Measurements from ENCODE around the gene DAGLA. TPM values are rescaled to one million over a fixed set of nuclear protein-coding genes. Genes with fewer than 3 reads are reported as not detected.

Gene DAGLA
- total RNA-seq, 4 donors from 2014 or later, result 11.9 to 31.4 (median 17.0) TPM

DNA sequence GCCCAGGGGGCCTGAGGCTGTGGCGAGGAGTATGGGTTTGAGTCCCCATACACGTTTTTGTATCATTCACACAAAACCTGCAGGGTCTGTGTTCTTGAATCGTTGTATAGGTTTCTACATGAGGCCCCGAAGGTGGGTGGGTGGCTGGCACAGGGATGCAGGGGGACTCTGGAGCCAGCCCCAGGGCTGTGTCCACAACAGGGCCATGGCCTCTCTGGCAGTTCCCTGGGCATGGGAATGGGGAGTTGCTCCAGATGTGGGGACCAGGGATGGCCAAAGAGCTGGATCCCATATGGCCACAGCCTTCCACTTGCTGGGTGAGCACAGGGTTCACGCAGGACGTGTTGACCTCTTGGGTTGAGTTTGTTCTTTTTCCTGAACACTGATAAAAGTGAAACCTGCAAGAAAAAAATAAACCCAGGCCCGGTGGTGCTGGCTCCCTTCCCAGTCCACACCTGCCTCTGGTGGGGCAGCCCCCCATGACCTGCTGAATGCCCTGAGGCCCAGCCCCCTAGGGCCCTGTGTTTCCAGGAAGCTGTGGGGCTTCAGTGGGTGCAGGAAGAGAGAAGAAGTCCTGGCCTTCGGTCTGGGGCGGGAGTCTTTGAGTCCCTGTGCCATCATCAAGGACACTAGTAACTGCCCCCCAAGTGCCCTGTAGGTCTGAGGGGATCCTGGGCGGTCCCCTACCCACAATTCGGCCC, 88.3 kb downstream of the DAGLA start:
- 33 to 73% methylated on average over 3 to 11 of the region's 11 CpGs for WGBS, 2 donors (ENCODE audit: low coverage in 1 of 2)
- no peak overlapping the region for H3K27ac ChIP-seq
- peaks cover 0 to 3% (median 0%) of the 10 kb centered on the region in 4 donors for H3K4me1 ChIP-seq
- peak; percentile 27 for DNase-seq
- no peak overlapping the region for H3K4me3 ChIP-seq
- TF ChIP-seq POLR2AphosphoS5 (IDR thresholded peaks at IDR 0.05) (no peak), EP300 (IDR thresholded peaks at IDR 0.05; ENCODE audit: low read depth) (no peak)
- TF ChIP-seq, protein P1, sequence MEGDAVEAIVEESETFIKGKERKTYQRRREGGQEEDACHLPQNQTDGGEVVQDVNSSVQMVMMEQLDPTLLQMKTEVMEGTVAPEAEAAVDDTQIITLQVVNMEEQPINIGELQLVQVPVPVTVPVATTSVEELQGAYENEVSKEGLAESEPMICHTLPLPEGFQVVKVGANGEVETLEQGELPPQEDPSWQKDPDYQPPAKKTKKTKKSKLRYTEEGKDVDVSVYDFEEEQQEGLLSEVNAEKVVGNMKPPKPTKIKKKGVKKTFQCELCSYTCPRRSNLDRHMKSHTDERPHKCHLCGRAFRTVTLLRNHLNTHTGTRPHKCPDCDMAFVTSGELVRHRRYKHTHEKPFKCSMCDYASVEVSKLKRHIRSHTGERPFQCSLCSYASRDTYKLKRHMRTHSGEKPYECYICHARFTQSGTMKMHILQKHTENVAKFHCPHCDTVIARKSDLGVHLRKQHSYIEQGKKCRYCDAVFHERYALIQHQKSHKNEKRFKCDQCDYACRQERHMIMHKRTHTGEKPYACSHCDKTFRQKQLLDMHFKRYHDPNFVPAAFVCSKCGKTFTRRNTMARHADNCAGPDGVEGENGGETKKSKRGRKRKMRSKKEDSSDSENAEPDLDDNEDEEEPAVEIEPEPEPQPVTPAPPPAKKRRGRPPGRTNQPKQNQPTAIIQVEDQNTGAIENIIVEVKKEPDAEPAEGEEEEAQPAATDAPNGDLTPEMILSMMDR (IDR thresholded peaks at IDR 0.05), result no peak
- H3K9me3 ChIP-seq, result no peaks in the 10 kb centered on the region
- intact Hi-C loops (cut with DNase I; ENCODE audit: low total_unique reads) (no loop called here), in situ Hi-C loops (cut with MboI; ENCODE audit: low pct_ligation_motif_present in 1 of 4, low pct_unique_long_range_greater_than_20kb in 1 of 4, low sequenced_read_pairs in 3 of 4) (no loop called here)
- no peaks in the 10 kb centered on the region for H3K36me3 ChIP-seq
- no peaks in the 10 kb centered on the region for H3K27me3 ChIP-seq

DNA sequence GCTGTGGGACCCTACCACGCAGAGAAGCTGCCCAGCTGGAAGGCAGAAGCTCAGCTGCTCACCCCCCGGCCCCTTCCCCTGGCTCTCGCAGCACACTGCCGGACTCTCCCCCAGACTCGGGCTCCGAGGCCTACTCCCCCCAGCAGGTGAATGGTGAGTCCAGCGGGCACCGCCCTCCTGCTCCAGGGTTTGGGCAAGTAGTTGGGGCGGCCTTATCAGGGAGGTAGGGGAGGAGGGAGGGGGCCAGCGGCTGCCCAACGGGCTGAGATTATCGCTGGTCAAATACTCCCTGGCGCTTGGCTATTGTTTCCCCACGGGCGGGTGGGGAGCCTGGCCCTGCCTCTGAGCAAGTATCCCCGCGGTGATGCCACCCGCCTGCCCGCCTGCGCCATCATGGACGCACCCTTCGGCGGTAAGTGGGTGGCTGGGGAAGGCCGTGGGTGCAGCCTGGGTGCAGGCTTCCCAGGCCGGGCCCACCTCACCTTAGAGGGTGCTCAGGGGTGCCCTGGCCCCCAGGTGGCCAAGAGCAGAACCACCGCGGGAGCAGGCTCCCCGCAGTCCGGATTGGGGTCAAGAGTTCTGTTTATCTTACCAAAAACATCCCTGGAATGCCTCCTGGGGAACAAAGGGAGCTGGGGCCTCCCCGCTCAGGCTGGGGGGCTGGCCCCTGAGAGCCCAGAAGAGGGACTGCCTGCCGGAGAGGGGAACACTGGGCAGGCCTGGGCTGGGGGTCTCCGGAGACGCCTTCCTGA, 89.2 kb downstream of the DAGLA start:
- TF ChIP-seq POLR2AphosphoS5 (IDR thresholded peaks at IDR 0.05) (no peak), POLR2A (IDR thresholded peaks at IDR 0.05) (no peak), EP300 (IDR thresholded peaks at IDR 0.05; ENCODE audit: low read depth) (no peak)
- TF ChIP-seq, protein P1 (IDR thresholded peaks at IDR 0.05), result no peak
- H3K4me3 ChIP-seq, result no peak overlapping the region
- intact Hi-C loops (cut with DNase I; ENCODE audit: low total_unique reads), result no loop called here
- peaks cover 0 to 3% (median 0%) of the 10 kb centered on the region in 4 donors for H3K4me1 ChIP-seq
- 76% methylated on average over 30 of the region's 33 CpGs; no CpG with 5 or more reads in 1 of the 2 donors for WGBS, 2 donors (ENCODE audit: low coverage in 1 of 2)
- no peak overlapping the region for H3K27ac ChIP-seq
- DNase-seq, result no peak
- H3K36me3 ChIP-seq, result no peaks in the 10 kb centered on the region
- in situ Hi-C loops (cut with MboI; ENCODE audit: low pct_ligation_motif_present in 1 of 4, low pct_unique_long_range_greater_than_20kb in 1 of 4, low sequenced_read_pairs in 3 of 4), result no loop called here
- no peaks in the 10 kb centered on the region for H3K27me3 ChIP-seq
- no peaks in the 10 kb centered on the region for H3K9me3 ChIP-seq

DNA sequence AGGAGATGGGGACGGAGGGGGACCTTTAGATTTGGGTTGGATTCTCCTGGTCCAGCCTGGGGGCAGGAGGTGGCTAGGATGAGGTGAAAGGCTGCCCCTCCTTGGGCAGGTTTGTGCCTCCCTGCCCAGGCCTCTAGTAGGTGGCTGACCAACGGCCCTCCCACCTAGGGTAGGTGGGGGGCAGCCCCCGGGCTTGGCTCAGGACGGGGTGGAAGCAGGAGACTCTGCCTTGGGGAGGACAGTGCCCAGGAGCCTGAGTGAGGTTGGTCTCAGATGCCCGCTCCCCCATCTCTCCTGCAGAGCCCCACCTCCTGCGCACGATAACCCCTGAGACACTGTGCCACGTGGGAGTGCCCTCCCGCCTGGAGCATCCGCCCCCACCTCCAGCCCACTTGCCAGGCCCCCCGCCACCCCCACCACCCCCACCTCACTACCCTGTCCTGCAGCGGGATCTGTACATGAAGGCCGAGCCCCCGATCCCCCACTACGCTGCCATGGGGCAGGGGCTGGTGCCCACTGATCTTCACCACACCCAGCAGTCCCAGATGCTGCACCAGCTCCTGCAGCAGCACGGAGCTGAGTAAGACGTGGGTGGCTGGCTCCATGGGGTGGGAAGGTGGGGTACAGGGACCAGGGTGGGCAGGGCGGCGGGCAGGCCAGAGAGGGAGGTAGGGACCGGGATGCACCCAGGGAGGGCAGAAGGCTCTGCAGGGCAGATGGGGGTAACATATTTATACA, 89.9 kb downstream of the DAGLA start:
- Histone ChIP-seq H3K27ac (no peak overlapping the region), H3K4me3 (no peak overlapping the region), H3K27me3 (no peaks in the 10 kb centered on the region), H3K4me1 (peaks cover 0 to 3% (median 0%) of the 10 kb centered on the region in 4 donors), H3K9me3 (no peaks in the 10 kb centered on the region), H3K36me3 (no peaks in the 10 kb centered on the region)
- no peak for TF ChIP-seq EP300 (IDR thresholded peaks at IDR 0.05; ENCODE audit: low read depth)
- no peak for TF ChIP-seq POLR2A (IDR thresholded peaks at IDR 0.05)
- no peak for TF ChIP-seq POLR2AphosphoS5 (IDR thresholded peaks at IDR 0.05)
- TF ChIP-seq, protein P1 (IDR thresholded peaks at IDR 0.05), result no peak
- in situ Hi-C loops (cut with MboI; ENCODE audit: low pct_ligation_motif_present in 1 of 4, low pct_unique_long_range_greater_than_20kb in 1 of 4, low sequenced_read_pairs in 3 of 4) (no loop called here), intact Hi-C loops (cut with DNase I; ENCODE audit: low total_unique reads) (no loop called here)
- DNase-seq, result no peak
- WGBS, 2 donors (ENCODE audit: low coverage in 1 of 2), result 94% methylated on average over 19 of the region's 20 CpGs; no CpG with 5 or more reads in 1 of the 2 donors
